Ishikawa (cell line): ENCODE data around the gene NRXN3.

Experiments used
- CEBPB ChIP-seq: IDR thresholded peaks from 2 replicates; pipeline ENCODE4 v1.6.1; 2012
- CREB1 ChIP-seq: IDR thresholded peaks from 2 replicates; pipeline ENCODE4 v1.6.1; 2012; ENCODE audit warnings: low read depth
- EGR1 ChIP-seq: IDR thresholded peaks from 2 replicates; pipeline ENCODE4 v1.6.1; 2012
- EP300 ChIP-seq: IDR thresholded peaks from 2 replicates; pipeline ENCODE4 v1.6.1; 2012; ENCODE audit warnings: borderline replicate concordance
- FOXM1 ChIP-seq: IDR thresholded peaks from 2 replicates; pipeline ENCODE4 v1.6.1; 2012; ENCODE audit warnings: low read depth, borderline replicate concordance
- MAX ChIP-seq: IDR thresholded peaks from 2 replicates; pipeline ENCODE4 v1.6.1; 2012
- NFIC ChIP-seq: IDR thresholded peaks from 2 replicates; pipeline ENCODE4 v1.6.1; 2012
- RAD21 ChIP-seq: IDR thresholded peaks from 2 replicates; pipeline ENCODE4 v1.6.1; 2012; ENCODE audit warnings: low read depth
- REST ChIP-seq: IDR thresholded peaks from 2 replicates; pipeline ENCODE4 v1.6.1; 2012; ENCODE audit warnings: low read depth, mild to moderate bottlenecking
- TAF1 ChIP-seq: IDR thresholded peaks from 2 replicates; pipeline ENCODE4 v1.6.1; 2012; ENCODE audit warnings: low read depth, mild to moderate bottlenecking
- TCF12 ChIP-seq: IDR thresholded peaks from 2 replicates; pipeline ENCODE4 v1.6.1; 2012; ENCODE audit warnings: low read depth
- TEAD4 ChIP-seq: IDR thresholded peaks from 2 replicates; pipeline ENCODE4 v1.6.1; 2012
- USF1 ChIP-seq: IDR thresholded peaks from 2 replicates; pipeline ENCODE4 v1.6.1; 2012
- YY1 ChIP-seq: IDR thresholded peaks from 2 replicates; pipeline ENCODE4 v1.6.1; 2012; ENCODE audit warnings: low read depth
- ZBTB7A ChIP-seq: IDR thresholded peaks from 2 replicates; pipeline ENCODE4 v1.6.1; 2012; ENCODE audit warnings: low read depth

NRXN3 gene

GRCh38 chr14:79699206-79699605, 1529.0 kb downstream of the NRXN3 start:
- TF ChIP-seq REST, result no peak
- TF ChIP-seq EP300, result no peak
- TF ChIP-seq USF1, result no peak
- TF ChIP-seq ZBTB7A, result no peak
- no peak for TF ChIP-seq TAF1
- TF ChIP-seq MAX, result no peak
- TF ChIP-seq CREB1, result no peak
- no peak for TF ChIP-seq TEAD4
- no peak for TF ChIP-seq EGR1
- no peak for TF ChIP-seq CEBPB
- no peak for TF ChIP-seq NFIC
- no peak for TF ChIP-seq YY1
- no peak for TF ChIP-seq RAD21
- TF ChIP-seq FOXM1, result no peak
- no peak for TF ChIP-seq TCF12

GRCh38 chr14:79701371-79701770, 1531.2 kb downstream of the NRXN3 start:
- TF ChIP-seq TAF1 (no peak), EGR1 (no peak), TEAD4 (no peak), FOXM1 (no peak), USF1 (no peak), CEBPB (no peak), MAX (no peak), REST (no peak), CREB1 (no peak), NFIC (no peak), ZBTB7A (no peak), EP300 (no peak), RAD21 (no peak)

GRCh38 chr14:79702197-79702596, 1532.0 kb downstream of the NRXN3 start:
- no peak for TF ChIP-seq CREB1
- TF ChIP-seq ZBTB7A, result no peak
- TF ChIP-seq RAD21, result no peak
- TF ChIP-seq USF1, result no peak
- TF ChIP-seq FOXM1, result no peak
- TF ChIP-seq TAF1, result no peak
- no peak for TF ChIP-seq CEBPB
- no peak for TF ChIP-seq EGR1
- TF ChIP-seq TCF12, result no peak
- TF ChIP-seq MAX, result no peak
- TF ChIP-seq TEAD4, result no peak
- TF ChIP-seq EP300, result no peak

GRCh38 chr14:79703209-79703608, 1533.0 kb downstream of the NRXN3 start:
- TF ChIP-seq YY1 (no peak), REST (no peak), NFIC (no peak), CEBPB (no peak), TEAD4 (no peak), USF1 (no peak), MAX (no peak), EGR1 (no peak), TAF1 (no peak), RAD21 (no peak), TCF12 (no peak), EP300 (no peak), FOXM1 (no peak), CREB1 (no peak), ZBTB7A (no peak)
